GM12878 (cell line): Measurements from ENCODE around the gene RTEL1. TPM values are rescaled to one million over a fixed set of nuclear protein-coding genes. Genes with fewer than 3 reads are reported as not detected.
A peak's percentile ranks its signal among the peaks of the same experiment; 100 is the strongest.

ENCODE experiments used
- BHLHE40 ChIP-seq, 2 experiments: fragments of 450-650 bp in 1 of 2; IDR thresholded peaks; 2 replicates each; pipeline ENCODE4 v1.6.1; 2011 to 2017; ENCODE audit warnings: low read depth in 2 of 2, borderline replicate concordance in 1 of 2, improper control_type of control experiment in 1 of 2, low read length in 1 of 2, mild to moderate bottlenecking in 1 of 2
- CBX3 ChIP-seq: fragments of 200-600 bp; sonication (generic); IDR thresholded peaks from 2 replicates; pipeline ENCODE4 v1.6.1; 2016; ENCODE audit warnings: low read depth, borderline replicate concordance
- EGR1 ChIP-seq, 2 experiments: IDR thresholded peaks; 1 replicate in 1 of 2; 2 replicates in 1 of 2; pipeline ENCODE4 v1.6.1; 2011 to 2012; ENCODE audit warnings: low read depth in 2 of 2, low read length in 2 of 2, borderline replicate concordance in 1 of 2, mild to moderate bottlenecking in 1 of 2, moderate library complexity in 1 of 2
- FOXK2 ChIP-seq: fragments of 450-650 bp; IDR thresholded peaks from 2 replicates; pipeline ENCODE4 v1.6.1; 2017; ENCODE audit warnings: mild to moderate bottlenecking, moderate library complexity
- HCFC1 ChIP-seq: fragments of 150-350 bp; IDR thresholded peaks from 2 replicates; pipeline ENCODE4 v1.6.1; 2014; ENCODE audit warnings: low read length
- KLF5 ChIP-seq: fragments of 450-650 bp; IDR thresholded peaks from 2 replicates; pipeline ENCODE4 v1.6.1; 2014; ENCODE audit warnings: mild to moderate bottlenecking; ENCODE audit not compliant: partially characterized antibody
- MTA2 ChIP-seq: fragments of 450-650 bp; IDR thresholded peaks from 2 replicates; pipeline ENCODE4 v1.6.1; 2016; ENCODE audit warnings: low read depth, mild to moderate bottlenecking, moderate library complexity
- PAX5 ChIP-seq: IDR thresholded peaks from 2 replicates; pipeline ENCODE4 v1.6.1; 2011; ENCODE audit warnings: low read depth, low read length, borderline replicate concordance
- SREBF2 ChIP-seq: IDR thresholded peaks from 2 replicates; pipeline ENCODE4 v1.6.1; 2012; ENCODE audit warnings: mild to moderate bottlenecking, low read length
- SUZ12 ChIP-seq: fragments of 200-600 bp; sonication (generic); IDR thresholded peaks from one replicate; pipeline ENCODE4 v1.6.1; 2018; ENCODE audit warnings: antibody characterized with exemption, mild to moderate bottlenecking; ENCODE audit not compliant: unreplicated experiment
- ZNF217 ChIP-seq: fragments of 450-650 bp; IDR thresholded peaks from 2 replicates; pipeline ENCODE4 v1.6.1; 2017; ENCODE audit warnings: antibody characterized with exemption, mild to moderate bottlenecking
- polyA plus RNA-seq, 11 experiments: library from polyadenylated mRNA; depleted of rRNA in 4 of 11; unstranded in 6 of 11; stranded (reverse) in 5 of 11; fragments of >200 nt; fragmentation: Nextera tagmentation in 4 of 11; fragmentation: Illumina TruSeq in 1 of 11; extraction: Ambion mirVana in 4 of 11; extraction: Trizol in 1 of 11; gene quantifications; 1 replicate in 1 of 11; 2 replicates in 10 of 11; pipeline versions ENCODE4 v1.2.1 to v1.2.3, GENCODE V29; 2011 to 2016; ENCODE audit warnings: inconsistent platforms in 2 of 11, missing spikeins in 2 of 11, low read depth in 1 of 11
- total RNA-seq, 4 experiments: library from RNA; depleted of rRNA in 3 of 4; stranded (reverse); fragments of >200 nt in 3 of 4; fragmentation: Illumina TruSeq in 1 of 4; extraction: Trizol in 1 of 4; gene quantifications; 2 replicates each; pipeline versions ENCODE4 v1.2.1 to v1.2.3, GENCODE V29; 2013 to 2021
- TF ChIP-seq, protein P1 (sequence below): IDR thresholded peaks from 2 replicates; pipeline ENCODE4 v1.6.1; 2012; ENCODE audit warnings: low read length, inconsistent platforms
- TF ChIP-seq, protein P2 (sequence below): fragments of 450-650 bp; conservative IDR thresholded peaks from 2 replicates; pipeline ENCODE4 v1.6.1; 2017; ENCODE audit warnings: mild to moderate bottlenecking, moderate library complexity
- TF ChIP-seq, protein P3 (sequence below): fragments of 450-650 bp; IDR thresholded peaks from 2 replicates; pipeline ENCODE4 v1.6.1; 2018; ENCODE audit warnings: borderline replicate concordance, mild to moderate bottlenecking; ENCODE audit not compliant: partially characterized antibody
- TF ChIP-seq, protein P4 (sequence below): fragments of 450-650 bp; IDR thresholded peaks from 2 replicates; pipeline ENCODE4 v1.6.1; 2017; ENCODE audit warnings: mild to moderate bottlenecking, moderate library complexity
- TF ChIP-seq, protein P5 (sequence below), 3 experiments: IDR thresholded peaks in 2 of 3; conservative IDR thresholded peaks in 1 of 3; 2 replicates each; pipeline ENCODE4 v1.5.1; 2011; ENCODE audit warnings: low read depth in 3 of 3, low read length in 3 of 3, mild to moderate bottlenecking in 3 of 3, control low read depth in 2 of 3, moderate library complexity in 2 of 3, inconsistent platforms in 1 of 3, mixed read lengths in 1 of 3; ENCODE audit not compliant: control insufficient read depth in 2 of 3, insufficient read depth in 1 of 3; ENCODE audit errors: extremely low read depth in 1 of 3

Gene RTEL1
- total and polyA plus RNA-seq, 10 of the 15 experiments (the other 5 are each of a cell fraction or from before 2014, with no cell fraction given): 0.40 to 37.2 (median 15.6) TPM; not detected in 1

DNA sequence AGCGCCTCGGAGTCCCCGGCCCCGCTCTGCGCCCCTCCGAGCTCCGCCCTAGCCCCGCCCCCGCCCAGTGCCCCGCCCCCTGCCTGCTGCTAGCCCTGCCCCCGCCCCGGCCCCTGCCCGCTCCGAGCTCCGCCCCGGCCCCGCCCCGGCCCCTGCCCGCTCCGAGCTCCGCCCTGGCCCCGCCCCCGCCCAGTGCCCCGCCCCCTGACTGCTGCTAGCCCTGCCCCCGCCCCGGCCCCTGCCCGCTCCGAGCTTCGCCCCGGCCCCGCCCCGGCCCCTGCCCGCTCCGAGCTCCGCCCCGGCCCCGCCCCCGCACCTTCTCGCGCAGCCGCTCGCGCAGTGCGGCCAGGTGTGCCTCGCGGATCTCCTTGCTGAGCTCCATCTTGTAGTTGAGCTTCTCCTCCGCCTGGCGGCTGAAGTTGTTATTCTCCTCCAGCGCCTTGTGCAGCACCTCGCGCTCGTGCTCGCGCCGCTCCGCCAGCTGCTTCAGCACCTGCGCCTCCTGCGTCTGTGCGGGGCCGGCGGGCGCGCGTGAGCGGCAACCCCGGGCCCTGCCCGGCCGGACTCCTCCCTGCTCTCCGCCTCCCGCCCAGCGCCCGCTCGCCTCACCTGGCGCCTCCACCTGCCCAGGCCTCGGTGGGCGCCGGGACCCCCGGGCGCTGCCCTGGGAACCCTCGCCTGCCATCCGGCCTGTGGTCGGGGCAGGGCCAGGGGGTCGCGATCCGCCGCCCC, 16.2 kb upstream of the RTEL1 start (continued):
- TF ChIP-seq, protein P1, sequence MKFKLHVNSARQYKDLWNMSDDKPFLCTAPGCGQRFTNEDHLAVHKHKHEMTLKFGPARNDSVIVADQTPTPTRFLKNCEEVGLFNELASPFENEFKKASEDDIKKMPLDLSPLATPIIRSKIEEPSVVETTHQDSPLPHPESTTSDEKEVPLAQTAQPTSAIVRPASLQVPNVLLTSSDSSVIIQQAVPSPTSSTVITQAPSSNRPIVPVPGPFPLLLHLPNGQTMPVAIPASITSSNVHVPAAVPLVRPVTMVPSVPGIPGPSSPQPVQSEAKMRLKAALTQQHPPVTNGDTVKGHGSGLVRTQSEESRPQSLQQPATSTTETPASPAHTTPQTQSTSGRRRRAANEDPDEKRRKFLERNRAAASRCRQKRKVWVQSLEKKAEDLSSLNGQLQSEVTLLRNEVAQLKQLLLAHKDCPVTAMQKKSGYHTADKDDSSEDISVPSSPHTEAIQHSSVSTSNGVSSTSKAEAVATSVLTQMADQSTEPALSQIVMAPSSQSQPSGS: no peak
- TF ChIP-seq HCFC1 (no peak), SREBF2 (no peak), CBX3 (no peak), ZNF217 (peak; percentile 40; the same call in 1 of the 2 replicates), KLF5 (peak; percentile 64), BHLHE40 (IDR thresholded peaks at IDR 0.05; ENCODE audit: borderline replicate concordance in 1 of 2, low read depth in 2 of 2, low read length in 1 of 2) (peak; percentile 71 to 91; a peak in 3 of 4 replicates), SUZ12 (no peak), FOXK2 (no peak), EGR1 (IDR thresholded peaks at IDR 0.05; ENCODE audit: borderline replicate concordance in 1 of 2, low read depth in 2 of 2, low read length in 2 of 2) (peak in 1 of 2 experiments; percentile 90; a peak in 2 of 3 replicates), PAX5 (no peak), MTA2 (no peak)
- TF ChIP-seq, protein P2, sequence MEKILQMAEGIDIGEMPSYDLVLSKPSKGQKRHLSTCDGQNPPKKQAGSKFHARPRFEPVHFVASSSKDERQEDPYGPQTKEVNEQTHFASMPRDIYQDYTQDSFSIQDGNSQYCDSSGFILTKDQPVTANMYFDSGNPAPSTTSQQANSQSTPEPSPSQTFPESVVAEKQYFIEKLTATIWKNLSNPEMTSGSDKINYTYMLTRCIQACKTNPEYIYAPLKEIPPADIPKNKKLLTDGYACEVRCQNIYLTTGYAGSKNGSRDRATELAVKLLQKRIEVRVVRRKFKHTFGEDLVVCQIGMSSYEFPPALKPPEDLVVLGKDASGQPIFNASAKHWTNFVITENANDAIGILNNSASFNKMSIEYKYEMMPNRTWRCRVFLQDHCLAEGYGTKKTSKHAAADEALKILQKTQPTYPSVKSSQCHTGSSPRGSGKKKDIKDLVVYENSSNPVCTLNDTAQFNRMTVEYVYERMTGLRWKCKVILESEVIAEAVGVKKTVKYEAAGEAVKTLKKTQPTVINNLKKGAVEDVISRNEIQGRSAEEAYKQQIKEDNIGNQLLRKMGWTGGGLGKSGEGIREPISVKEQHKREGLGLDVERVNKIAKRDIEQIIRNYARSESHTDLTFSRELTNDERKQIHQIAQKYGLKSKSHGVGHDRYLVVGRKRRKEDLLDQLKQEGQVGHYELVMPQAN: peak; percentile 30; the same call in 1 of the 2 replicates
- TF ChIP-seq, protein P3, sequence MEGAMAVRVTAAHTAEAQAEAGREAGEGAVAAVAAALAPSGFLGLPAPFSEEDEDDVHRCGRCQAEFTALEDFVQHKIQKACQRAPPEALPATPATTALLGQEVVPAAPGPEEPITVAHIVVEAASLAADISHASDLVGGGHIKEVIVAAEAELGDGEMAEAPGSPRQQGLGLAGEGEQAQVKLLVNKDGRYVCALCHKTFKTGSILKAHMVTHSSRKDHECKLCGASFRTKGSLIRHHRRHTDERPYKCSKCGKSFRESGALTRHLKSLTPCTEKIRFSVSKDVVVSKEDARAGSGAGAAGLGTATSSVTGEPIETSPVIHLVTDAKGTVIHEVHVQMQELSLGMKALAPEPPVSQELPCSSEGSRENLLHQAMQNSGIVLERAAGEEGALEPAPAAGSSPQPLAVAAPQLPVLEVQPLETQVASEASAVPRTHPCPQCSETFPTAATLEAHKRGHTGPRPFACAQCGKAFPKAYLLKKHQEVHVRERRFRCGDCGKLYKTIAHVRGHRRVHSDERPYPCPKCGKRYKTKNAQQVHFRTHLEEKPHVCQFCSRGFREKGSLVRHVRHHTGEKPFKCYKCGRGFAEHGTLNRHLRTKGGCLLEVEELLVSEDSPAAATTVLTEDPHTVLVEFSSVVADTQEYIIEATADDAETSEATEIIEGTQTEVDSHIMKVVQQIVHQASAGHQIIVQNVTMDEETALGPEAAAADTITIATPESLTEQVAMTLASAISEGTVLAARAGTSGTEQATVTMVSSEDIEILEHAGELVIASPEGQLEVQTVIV: no peak
- TF ChIP-seq, protein P4, sequence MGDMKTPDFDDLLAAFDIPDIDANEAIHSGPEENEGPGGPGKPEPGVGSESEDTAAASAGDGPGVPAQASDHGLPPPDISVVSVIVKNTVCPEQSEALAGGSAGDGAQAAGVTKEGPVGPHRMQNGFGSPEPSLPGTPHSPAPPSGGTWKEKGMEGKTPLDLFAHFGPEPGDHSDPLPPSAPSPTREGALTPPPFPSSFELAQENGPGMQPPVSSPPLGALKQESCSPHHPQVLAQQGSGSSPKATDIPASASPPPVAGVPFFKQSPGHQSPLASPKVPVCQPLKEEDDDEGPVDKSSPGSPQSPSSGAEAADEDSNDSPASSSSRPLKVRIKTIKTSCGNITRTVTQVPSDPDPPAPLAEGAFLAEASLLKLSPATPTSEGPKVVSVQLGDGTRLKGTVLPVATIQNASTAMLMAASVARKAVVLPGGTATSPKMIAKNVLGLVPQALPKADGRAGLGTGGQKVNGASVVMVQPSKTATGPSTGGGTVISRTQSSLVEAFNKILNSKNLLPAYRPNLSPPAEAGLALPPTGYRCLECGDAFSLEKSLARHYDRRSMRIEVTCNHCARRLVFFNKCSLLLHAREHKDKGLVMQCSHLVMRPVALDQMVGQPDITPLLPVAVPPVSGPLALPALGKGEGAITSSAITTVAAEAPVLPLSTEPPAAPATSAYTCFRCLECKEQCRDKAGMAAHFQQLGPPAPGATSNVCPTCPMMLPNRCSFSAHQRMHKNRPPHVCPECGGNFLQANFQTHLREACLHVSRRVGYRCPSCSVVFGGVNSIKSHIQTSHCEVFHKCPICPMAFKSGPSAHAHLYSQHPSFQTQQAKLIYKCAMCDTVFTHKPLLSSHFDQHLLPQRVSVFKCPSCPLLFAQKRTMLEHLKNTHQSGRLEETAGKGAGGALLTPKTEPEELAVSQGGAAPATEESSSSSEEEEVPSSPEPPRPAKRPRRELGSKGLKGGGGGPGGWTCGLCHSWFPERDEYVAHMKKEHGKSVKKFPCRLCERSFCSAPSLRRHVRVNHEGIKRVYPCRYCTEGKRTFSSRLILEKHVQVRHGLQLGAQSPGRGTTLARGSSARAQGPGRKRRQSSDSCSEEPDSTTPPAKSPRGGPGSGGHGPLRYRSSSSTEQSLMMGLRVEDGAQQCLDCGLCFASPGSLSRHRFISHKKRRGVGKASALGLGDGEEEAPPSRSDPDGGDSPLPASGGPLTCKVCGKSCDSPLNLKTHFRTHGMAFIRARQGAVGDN: no peak
- TF ChIP-seq, protein P5, sequence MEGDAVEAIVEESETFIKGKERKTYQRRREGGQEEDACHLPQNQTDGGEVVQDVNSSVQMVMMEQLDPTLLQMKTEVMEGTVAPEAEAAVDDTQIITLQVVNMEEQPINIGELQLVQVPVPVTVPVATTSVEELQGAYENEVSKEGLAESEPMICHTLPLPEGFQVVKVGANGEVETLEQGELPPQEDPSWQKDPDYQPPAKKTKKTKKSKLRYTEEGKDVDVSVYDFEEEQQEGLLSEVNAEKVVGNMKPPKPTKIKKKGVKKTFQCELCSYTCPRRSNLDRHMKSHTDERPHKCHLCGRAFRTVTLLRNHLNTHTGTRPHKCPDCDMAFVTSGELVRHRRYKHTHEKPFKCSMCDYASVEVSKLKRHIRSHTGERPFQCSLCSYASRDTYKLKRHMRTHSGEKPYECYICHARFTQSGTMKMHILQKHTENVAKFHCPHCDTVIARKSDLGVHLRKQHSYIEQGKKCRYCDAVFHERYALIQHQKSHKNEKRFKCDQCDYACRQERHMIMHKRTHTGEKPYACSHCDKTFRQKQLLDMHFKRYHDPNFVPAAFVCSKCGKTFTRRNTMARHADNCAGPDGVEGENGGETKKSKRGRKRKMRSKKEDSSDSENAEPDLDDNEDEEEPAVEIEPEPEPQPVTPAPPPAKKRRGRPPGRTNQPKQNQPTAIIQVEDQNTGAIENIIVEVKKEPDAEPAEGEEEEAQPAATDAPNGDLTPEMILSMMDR (IDR thresholded peaks at IDR 0.05 in 2 of 3, conservative IDR thresholded peaks at IDR 0.05 in 1 of 3; ENCODE audit: control insufficient read depth in 2 of 3, extremely low read depth in 1 of 3, insufficient read depth in 1 of 3, low read depth in 3 of 3, low read length in 3 of 3): peak; percentile 38 to 51 (median 41); a peak in 5 of 6 replicates
